GDM1 (cell line): Measurements from ENCODE around the gene NCSTN.

Experiments
- DNase-seq: peaks from one replicate; lab custom pipeline; 2025; lab: John Stamatoyannopoulos, UW

The NCSTN gene

DNA sequence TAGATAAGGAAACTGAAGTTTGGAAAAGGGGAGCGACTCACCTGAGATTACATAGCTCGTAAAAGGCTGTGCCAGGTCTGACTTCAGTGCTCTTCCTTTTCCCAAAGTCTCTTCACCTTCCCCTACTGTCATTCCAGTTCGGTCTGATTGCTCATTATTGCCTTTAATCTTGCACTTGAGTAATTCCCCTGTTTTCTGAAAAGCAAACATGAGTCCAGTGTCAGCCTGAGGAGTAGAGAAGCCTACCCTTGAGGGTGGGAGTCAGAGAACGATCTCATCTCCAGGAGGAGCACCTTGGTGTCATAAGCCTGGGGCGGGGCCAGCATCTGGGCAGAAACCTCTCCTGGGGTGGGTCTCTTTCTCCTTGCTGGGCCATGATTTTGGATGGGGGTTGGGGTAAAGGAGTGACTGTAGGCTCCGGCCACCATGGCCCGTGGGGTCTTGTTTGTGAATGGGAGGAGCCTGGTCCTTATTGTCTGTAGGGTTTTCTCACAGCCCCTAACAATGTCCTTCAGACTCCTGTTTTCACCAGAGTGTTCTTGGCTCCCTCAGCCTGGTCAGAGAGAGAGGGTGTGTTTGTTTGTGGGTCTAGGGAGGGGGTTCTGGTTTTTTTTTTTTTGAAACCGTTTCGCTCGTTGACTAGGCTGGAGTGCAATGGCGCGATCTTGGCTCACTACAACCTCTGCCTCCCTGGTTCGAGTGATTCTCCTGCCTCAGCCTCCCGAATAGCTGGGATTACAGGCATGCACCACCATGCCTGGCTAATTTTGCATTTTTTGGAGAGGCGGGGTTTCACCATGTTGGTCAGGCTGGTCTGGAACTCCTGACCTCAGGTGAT is 63.2 kb downstream of the NCSTN start:
- DNase-seq: no peak

DNA sequence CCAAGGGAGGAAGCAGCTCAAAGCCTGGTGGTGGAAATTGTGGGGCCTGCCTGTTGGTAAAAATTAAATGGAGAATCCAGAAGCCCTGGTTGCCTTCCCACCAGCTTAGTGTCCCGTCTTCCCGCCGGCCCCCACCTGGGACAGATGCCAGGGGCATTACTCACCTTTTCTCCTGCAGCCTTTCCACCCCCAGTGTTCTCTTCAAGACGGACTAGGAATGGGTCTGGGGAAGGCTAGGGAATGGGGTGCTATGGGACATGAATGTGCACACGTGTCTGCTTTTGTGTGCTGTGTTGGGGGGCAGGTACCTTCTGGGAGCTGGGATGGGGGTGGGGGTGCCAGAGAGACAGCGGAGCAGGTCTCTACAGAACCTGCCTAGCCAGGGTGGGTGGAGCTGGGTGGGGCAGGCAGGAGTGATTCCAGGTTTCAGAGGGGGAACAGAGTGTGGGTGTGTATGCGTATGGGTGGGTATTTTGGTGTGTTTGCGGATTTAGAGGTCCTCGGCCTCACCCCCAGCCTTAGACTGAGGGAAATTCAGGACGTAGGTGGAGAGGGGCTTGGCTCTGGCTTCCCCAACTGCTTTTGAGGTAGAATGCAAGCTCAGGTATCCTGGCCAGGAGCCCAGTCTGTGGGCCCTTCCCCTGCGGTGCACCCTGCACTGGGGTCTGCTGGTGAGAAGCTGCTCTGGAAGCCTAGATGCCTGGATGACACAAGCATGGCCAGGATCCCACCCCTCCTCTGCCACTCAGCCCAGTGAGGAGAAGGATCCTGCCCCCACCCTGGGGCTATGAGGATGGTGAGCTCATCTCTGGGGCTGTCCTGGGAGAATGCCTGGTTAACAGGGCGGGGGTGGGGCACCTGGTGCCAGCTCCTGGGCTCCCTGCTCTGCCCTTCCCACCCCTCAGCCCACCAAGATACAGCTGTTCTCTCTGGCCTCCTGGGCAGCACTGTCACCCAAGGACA is 64.9 kb downstream of the NCSTN start:
- DNase-seq: no peak
